ENCODE measurements around the gene HECTD4. TPM values are rescaled to one million over a fixed set of nuclear protein-coding genes. Genes with fewer than 3 reads are reported as not detected.

Gene HECTD4
- total RNA-seq, 2 experiments from 2014 or later, result 34.5 to 62.4 TPM

DNA sequence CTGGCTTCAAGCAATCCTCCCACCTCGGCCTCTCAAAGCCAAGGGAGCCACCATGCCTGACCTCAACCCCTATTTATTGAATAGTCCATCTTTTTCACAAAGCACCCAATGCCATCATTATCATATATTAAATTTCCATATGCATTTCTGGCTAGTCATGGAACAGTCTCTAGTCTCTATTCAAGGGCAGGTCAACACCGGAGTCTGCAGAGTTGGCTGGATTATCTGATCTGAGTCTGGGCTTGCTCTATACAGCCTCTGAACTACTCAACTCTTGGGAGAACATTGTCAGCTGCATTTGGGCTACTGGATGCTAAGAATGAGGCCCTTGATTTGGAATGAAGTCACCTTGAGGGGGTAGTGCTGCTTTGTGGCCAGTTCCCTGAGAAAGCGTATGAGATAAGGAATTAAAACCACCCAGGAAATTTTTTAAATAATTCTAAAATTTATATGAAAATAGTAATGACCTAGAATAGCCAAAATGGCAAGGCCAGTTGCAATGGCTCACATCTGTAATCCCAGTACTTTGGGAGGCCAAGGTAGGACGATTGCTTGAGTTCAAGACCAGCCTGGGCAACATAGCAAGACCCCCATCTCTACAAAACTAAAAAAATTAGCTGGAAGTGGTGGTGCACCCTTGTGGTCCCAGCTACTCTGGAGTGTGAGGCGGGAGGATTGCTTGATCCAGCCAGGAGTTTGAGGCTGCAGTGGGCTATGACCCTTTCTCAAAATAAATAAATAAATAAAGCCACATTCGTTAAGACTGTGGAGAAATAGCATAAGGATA, 266.8 kb downstream of the HECTD4 start:
- Histone ChIP-seq H3K79me2 (ENCODE audit: insufficient read depth, low read depth, low read length) (no peaks in the 10 kb centered on the region), H2AFZ (ENCODE audit: low read length) (no peak overlapping the region), H4K20me1 (ENCODE audit: insufficient read depth, low read length) (no peaks in the 10 kb centered on the region), H3K4me2 (ENCODE audit: low read length) (no peak overlapping the region), H3K9me3 (ENCODE audit: low read length) (no peaks in the 10 kb centered on the region), H3K36me3 (ENCODE audit: insufficient read depth, low read length) (no peaks in the 10 kb centered on the region), H3K4me3 (ENCODE audit: low read depth, low read length, poor library complexity, severe bottlenecking) (no peak overlapping the region), H3K4me1 (ENCODE audit: insufficient read depth, low read length, poor library complexity, severe bottlenecking) (peaks cover 17% of the 10 kb centered on the region), H3K27ac (ENCODE audit: low read depth, low read length, poor library complexity, severe bottlenecking) (no peak overlapping the region), H3K9me2 (ENCODE audit: insufficient read depth, low read length) (no peaks in the 10 kb centered on the region)
- intact Hi-C loops (cut with micrococcal nuclease; ENCODE audit: unreplicated experiment), result no loop called here
- DNase-seq (ENCODE audit: low spot score), result no peak
- no TSS peak for BruUV-seq (replicated peaks)
- ChIA-PET CTCF (ENCODE audit: unreplicated experiment) (no interaction called here), POLR2A (interaction anchor here (1.4 kb wide), 1 partner anchor 9 kb away, joined by 5 read pairs; the partner anchor contains the start of gene TRAFD1)
- no peak for TF ChIP-seq EZH2phosphoT487 (IDR thresholded peaks at IDR 0.05; ENCODE audit: borderline replicate concordance, low read depth, low read length)
- TF ChIP-seq CTCF (conservative IDR thresholded peaks at IDR 0.05; ENCODE audit: low read length), result no peak

- Histone ChIP-seq H3K27ac (ENCODE audit: low read depth, low read length, poor library complexity, severe bottlenecking) (no peak overlapping the region), H3K4me1 (ENCODE audit: insufficient read depth, low read length, poor library complexity, severe bottlenecking) (peaks cover 28% of the 10 kb centered on the region), H3K9me3 (ENCODE audit: low read length) (no peaks in the 10 kb centered on the region), H3K4me3 (ENCODE audit: low read depth, low read length, poor library complexity, severe bottlenecking) (no peak overlapping the region), H3K36me3 (ENCODE audit: insufficient read depth, low read length) (no peaks in the 10 kb centered on the region), H3K79me2 (ENCODE audit: insufficient read depth, low read depth, low read length) (peaks cover 15% of the 10 kb centered on the region), H3K4me2 (ENCODE audit: low read length) (no peak overlapping the region), H2AFZ (ENCODE audit: low read length) (no peak overlapping the region), H4K20me1 (ENCODE audit: insufficient read depth, low read length) (0 out of 2 replicates have a peak, but pooled peaks cover under 1% of the 10 kb centered on the region), H3K9me2 (ENCODE audit: insufficient read depth, low read length) (no peaks in the 10 kb centered on the region)
- BruUV-seq (replicated peaks), result no TSS peak
- POLR2A ChIA-PET, result interaction anchor here (0.6 to 1.1 kb wide), 2 partner anchors 220 to 371 kb away, joined by 3 to 6 read pairs; no protein-coding TSS in a partner anchor
- DNase-seq (ENCODE audit: low spot score), result no peak
- intact Hi-C loops (cut with micrococcal nuclease; ENCODE audit: unreplicated experiment), result no loop called here
- TF ChIP-seq EZH2phosphoT487 (IDR thresholded peaks at IDR 0.05; ENCODE audit: borderline replicate concordance, low read depth, low read length) (no peak), CTCF (conservative IDR thresholded peaks at IDR 0.05; ENCODE audit: low read length) (no peak)
- CTCF ChIA-PET (ENCODE audit: unreplicated experiment), result no interaction called here
Observed at GRCh38 chr12:112112409-112113133, 269.7 kb downstream of the HECTD4 start.
